Subcutaneous adipose tissue (tissue), 4 donors: ENCODE results near the gene PPOX. TPM values are rescaled to one million over a fixed set of nuclear protein-coding genes. Genes with fewer than 3 reads are reported as not detected.

ENCODE experiments used
- total RNA-seq, 4 donors: library from RNA; depleted of rRNA; stranded (reverse); fragments of >200 nt; gene quantifications; one replicate each; pipeline ENCODE4 v1.1.0, GENCODE V29; 2016
- TF ChIP-seq, protein P1 (sequence below): fragments of 450-650 bp; IDR thresholded peaks from one replicate; pipeline ENCODE4 v1.5.1; 2016; ENCODE audit warnings: low read depth, mild to moderate bottlenecking, control low read depth, antibody characterized with exemption, moderate library complexity

The PPOX gene
- total RNA-seq, 4 donors from 2014 or later = 7.7 to 28.4 (median 17.8) TPM

DNA sequence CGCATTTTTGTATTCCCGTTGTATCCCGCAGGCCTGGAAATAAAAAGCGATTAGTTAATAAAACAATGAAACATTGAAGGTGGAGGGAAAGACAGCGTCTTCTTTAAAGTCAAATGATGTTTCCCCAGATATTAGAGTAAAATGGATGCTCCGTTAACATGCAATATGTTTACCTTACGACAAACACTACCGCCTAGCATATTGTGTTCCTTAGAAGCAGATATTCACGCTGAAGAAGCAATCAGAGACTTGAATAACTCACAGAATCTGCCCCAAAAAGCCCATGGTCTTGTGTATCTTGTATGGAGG, 11.7 kb downstream of the PPOX start:
- TF ChIP-seq, protein P1, sequence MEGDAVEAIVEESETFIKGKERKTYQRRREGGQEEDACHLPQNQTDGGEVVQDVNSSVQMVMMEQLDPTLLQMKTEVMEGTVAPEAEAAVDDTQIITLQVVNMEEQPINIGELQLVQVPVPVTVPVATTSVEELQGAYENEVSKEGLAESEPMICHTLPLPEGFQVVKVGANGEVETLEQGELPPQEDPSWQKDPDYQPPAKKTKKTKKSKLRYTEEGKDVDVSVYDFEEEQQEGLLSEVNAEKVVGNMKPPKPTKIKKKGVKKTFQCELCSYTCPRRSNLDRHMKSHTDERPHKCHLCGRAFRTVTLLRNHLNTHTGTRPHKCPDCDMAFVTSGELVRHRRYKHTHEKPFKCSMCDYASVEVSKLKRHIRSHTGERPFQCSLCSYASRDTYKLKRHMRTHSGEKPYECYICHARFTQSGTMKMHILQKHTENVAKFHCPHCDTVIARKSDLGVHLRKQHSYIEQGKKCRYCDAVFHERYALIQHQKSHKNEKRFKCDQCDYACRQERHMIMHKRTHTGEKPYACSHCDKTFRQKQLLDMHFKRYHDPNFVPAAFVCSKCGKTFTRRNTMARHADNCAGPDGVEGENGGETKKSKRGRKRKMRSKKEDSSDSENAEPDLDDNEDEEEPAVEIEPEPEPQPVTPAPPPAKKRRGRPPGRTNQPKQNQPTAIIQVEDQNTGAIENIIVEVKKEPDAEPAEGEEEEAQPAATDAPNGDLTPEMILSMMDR = no peak

- TF ChIP-seq, protein P1 = no peak
Observed at GRCh38 chr1:161179698-161180097, 13.5 kb downstream of the PPOX start.

DNA sequence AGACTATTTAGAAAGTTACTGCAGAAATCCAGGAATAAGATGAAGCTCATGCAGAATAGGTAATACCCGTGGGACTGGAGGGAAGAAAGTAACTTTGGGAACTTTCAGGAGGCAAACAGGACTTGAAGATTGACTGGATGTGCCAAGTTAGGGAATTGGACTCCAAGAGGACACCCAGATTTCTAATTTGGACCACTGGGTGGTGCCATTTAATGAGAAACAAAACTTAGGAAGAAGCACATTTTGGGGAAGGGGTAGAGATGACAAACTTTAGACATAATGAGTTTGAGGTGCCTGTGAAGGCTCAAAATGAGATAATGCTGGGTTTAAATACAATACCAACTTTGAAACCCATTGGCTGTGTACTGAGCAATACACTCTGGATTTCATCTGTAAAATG, 14.4 kb downstream of the PPOX start:
- TF ChIP-seq, protein P1 = no peak

- TF ChIP-seq, protein P1 = no peak
Observed at GRCh38 chr1:161182214-161182613, 16.0 kb downstream of the PPOX start.

GRCh38 chr1:161185282-161185682, 19.1 kb downstream of the PPOX start:
- TF ChIP-seq, protein P1 = no peak

- TF ChIP-seq, protein P1 = no peak
Observed at GRCh38 chr1:161185732-161186311, 19.6 kb downstream of the PPOX start.

GRCh38 chr1:161187311-161187710, 21.1 kb downstream of the PPOX start:
- TF ChIP-seq, protein P1 = no peak
